Activated T-helper 17 cell treated with anti-CD3 and anti-CD28 coated beads, Interleukin-2, amount 50 U/mL, for 72 hours (primary cell): Measurements from ENCODE around the gene ZFP36L1. TPM values are rescaled to one million over a fixed set of nuclear protein-coding genes. Genes with fewer than 3 reads are reported as not detected.

Experiments
- ATAC-seq: fragments of 150-1000 bp; cut with Tn5 transposase; replicated peaks from 2 replicates; pipeline ENCODE4 v1.10.0; 2021; ENCODE audit warnings: mild to moderate bottlenecking, moderate library complexity
- H3K27ac Mint-ChIP-seq: one replicate; pipeline ENCODE4 v1.8.0; 2022; ENCODE audit warnings: mixed read lengths
- H3K27me3 Mint-ChIP-seq: one replicate; pipeline ENCODE4 v1.8.0; 2022; ENCODE audit warnings: mixed read lengths
- H3K36me3 Mint-ChIP-seq: one replicate; pipeline ENCODE4 v1.8.0; 2022; ENCODE audit warnings: low read depth, mild to moderate bottlenecking, mixed read lengths
- H3K4me1 Mint-ChIP-seq: one replicate; pipeline ENCODE4 v1.8.0; 2022; ENCODE audit warnings: mixed read lengths
- H3K4me3 Mint-ChIP-seq: one replicate; pipeline ENCODE4 v1.8.0; 2022; ENCODE audit warnings: mild to moderate bottlenecking, mixed read lengths
- H3K9me3 Mint-ChIP-seq: one replicate; pipeline ENCODE4 v1.8.0; 2022; ENCODE audit warnings: mixed read lengths
- total RNA-seq, 2 donors: library from RNA; stranded (reverse); gene quantifications; one replicate each; pipeline ENCODE4 v1.2.3, GENCODE V29; 2022

Gene ZFP36L1
- total RNA-seq, 2 donors from 2014 or later = 57.7 to 146 TPM

- peak; percentile 51 for ATAC-seq
- H3K27me3 Mint-ChIP-seq = no peaks in the 10 kb centered on the region
Observed at GRCh38 chr14:68820999-68821683, 28.3 kb upstream of the ZFP36L1 start.

DNA sequence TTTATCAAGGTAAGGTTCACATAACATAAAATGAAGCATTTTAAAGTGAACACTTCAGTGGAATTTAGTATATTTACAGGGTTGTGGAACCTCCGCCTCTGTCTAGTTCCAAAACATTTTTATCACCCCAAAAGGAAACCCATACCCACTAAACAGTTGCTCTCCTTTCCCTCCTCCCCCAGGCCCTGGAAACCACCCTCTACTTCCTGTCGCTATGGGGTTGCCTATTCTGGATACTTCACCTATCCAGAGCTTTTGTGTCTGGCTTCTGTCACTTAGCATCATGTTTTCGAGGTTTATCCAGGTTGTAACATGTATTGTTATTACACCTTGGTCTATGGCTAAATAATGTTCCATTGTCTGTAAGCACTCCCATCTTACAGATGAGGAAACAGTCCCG, 27.7 kb upstream of the ZFP36L1 start:
- no peak for ATAC-seq
- Mint-ChIP-seq H3K27ac (peak overlapping the region; percentile 83), H3K4me3 (peak overlapping the region; percentile 69), H3K36me3 (no peaks in the 10 kb centered on the region), H3K9me3 (no peaks in the 10 kb centered on the region), H3K27me3 (no peaks in the 10 kb centered on the region), H3K4me1 (peaks cover 27% of the 10 kb centered on the region)

More at GRCh38 chr14:68820999-68821683, 28.3 kb upstream of the ZFP36L1 start:
- Mint-ChIP-seq H3K36me3 (no peaks in the 10 kb centered on the region), H3K4me1 (peaks cover 25% of the 10 kb centered on the region), H3K27ac (peak overlapping the region; percentile 83), H3K9me3 (no peaks in the 10 kb centered on the region), H3K4me3 (peak overlapping the region; percentile 69)

DNA sequence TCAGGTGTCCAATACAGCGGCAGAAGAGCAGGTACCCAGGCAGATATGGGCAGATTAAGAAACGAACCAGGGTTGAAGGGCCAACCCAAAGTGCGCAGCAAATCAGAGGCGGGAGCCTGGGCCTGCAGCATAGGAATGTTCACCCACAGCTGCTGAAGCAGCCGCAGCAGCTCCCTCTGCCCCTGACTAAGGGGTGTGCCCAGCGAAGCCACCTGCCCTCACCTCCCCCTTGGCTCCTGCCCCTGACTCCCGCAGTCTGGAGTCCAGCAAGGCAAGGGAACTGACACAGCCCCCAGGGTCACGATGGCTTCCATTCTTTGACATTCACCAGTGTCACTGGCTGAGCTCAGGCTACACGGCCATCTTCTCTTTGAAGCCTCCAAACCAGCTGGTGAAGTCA, 27.3 kb upstream of the ZFP36L1 start:
- Mint-ChIP-seq H3K4me3 (peak overlapping the region; percentile 69), H3K36me3 (no peaks in the 10 kb centered on the region), H3K27ac (peak overlapping the region; percentile 83), H3K27me3 (no peaks in the 10 kb centered on the region), H3K9me3 (no peaks in the 10 kb centered on the region), H3K4me1 (peaks cover 31% of the 10 kb centered on the region)
- ATAC-seq = no peak

DNA sequence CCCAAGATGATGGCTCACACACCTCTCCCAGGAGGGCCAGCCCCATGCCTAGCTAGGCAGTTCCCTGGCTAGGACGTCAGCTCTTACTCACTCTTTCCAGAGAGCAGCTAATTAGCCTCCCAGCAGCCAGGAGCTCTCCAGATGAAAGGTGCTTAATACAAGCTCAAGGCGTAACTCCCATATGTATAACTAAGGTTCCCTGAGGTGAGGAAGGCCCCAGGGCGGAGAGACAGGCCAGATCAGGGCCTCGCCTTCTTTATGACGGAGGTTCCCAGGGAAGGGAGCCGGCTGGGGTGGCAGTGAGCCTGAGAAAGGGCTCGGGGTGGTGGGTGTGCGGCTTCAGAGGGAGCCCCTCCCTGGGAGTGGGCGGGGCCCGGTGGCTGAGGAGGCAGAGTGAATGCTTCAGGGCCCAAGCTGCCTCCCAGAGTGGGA, 26.4 kb upstream of the ZFP36L1 start:
- Mint-ChIP-seq H3K4me3 (peak overlapping the region; percentile 69), H3K27me3 (no peaks in the 10 kb centered on the region), H3K4me1 (peaks cover 37% of the 10 kb centered on the region), H3K36me3 (no peaks in the 10 kb centered on the region), H3K9me3 (no peaks in the 10 kb centered on the region), H3K27ac (peak overlapping the region; percentile 83)
- ATAC-seq = peak; percentile 39

GRCh38 chr14:68817506-68818212, 24.8 kb upstream of the ZFP36L1 start:
- peak overlapping the region; percentile 91 for H3K4me3 Mint-ChIP-seq
- no peak for ATAC-seq
- H3K36me3 Mint-ChIP-seq = no peaks in the 10 kb centered on the region
- no peaks in the 10 kb centered on the region for H3K27me3 Mint-ChIP-seq
- H3K27ac Mint-ChIP-seq = peak overlapping the region; percentile 91
- peaks cover 49% of the 10 kb centered on the region for H3K4me1 Mint-ChIP-seq
- no peaks in the 10 kb centered on the region for H3K9me3 Mint-ChIP-seq

DNA sequence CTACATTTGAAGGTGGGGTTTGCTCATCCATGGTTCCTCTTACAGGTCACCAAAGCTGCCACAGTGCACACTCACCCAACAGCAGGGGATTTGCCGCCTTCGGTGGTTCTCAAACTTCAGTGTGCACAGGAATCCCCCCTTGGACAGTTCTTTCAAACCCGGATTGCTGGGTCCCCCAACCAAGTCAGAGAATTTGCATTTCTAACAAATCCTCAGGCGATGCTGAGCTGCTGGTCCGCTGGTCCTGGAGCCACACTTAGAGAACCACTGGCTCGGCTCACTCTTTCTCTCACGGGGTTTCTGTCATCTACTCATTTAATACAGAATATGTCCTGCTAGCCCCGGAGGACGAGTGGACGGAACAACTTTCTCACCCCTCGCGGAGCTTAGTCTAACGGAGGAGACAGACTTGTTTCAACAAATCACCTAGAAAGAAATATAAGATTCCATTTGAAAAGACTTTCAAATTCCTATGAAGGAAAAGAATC, 24.1 kb upstream of the ZFP36L1 start:
- Mint-ChIP-seq H3K27ac (peak overlapping the region; percentile 91), H3K27me3 (no peaks in the 10 kb centered on the region), H3K4me1 (peaks cover 47% of the 10 kb centered on the region), H3K4me3 (peak overlapping the region; percentile 91), H3K36me3 (no peaks in the 10 kb centered on the region), H3K9me3 (no peaks in the 10 kb centered on the region)
- ATAC-seq = no peak

- H3K27ac Mint-ChIP-seq = peak overlapping the region; percentile 94
- H3K36me3 Mint-ChIP-seq = no peaks in the 10 kb centered on the region
- peak; percentile 69 for ATAC-seq
- peaks cover 43% of the 10 kb centered on the region for H3K4me1 Mint-ChIP-seq
- no peaks in the 10 kb centered on the region for H3K27me3 Mint-ChIP-seq
- H3K9me3 Mint-ChIP-seq = no peaks in the 10 kb centered on the region
- H3K4me3 Mint-ChIP-seq = peak overlapping the region; percentile 91
Observed at GRCh38 chr14:68816183-68816942, 23.5 kb upstream of the ZFP36L1 start.

DNA sequence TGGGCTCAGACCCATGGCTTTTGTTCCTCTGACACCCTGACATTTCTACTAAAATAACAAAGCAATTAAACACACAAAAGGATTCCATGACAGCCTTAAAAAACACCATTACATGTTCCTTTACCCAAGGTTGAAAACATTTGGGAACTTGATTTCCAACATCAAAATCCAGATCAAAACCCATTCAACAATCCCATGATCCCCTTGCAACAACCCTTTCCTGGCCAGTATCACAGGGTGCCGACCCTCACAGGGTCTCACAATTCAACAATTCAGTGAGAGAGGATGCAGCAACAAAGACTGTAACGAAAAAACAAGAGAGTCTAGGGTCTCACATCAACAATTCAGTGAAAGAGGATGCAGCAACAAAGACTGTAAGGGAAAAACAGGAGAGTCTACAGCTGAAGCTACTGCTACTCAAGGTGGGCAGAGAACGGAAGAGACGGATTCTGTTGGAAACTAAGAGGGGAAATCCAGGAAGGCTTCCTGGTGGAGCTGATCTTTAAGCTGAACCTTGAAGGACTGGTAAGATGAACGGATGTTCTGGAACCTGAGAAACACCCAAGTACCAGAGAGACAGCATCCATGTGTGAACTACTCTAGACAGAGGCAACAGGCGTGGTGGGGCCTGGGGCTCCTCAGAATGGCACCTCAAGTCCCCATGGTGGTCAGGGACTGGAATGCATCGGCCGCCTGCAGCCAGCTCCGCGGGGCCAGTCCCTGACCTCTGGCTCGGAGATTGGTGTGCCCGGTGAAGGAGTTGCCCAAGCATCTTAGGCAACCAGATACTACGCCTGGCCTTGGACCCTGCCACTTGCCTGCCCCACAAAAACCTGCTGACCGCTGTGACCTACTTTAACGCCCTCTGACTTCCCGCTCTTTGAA, 22.7 kb upstream of the ZFP36L1 start:
- Mint-ChIP-seq H3K36me3 (no peaks in the 10 kb centered on the region), H3K4me3 (peak overlapping the region; percentile 91), H3K9me3 (no peaks in the 10 kb centered on the region), H3K27me3 (no peaks in the 10 kb centered on the region), H3K4me1 (peaks cover 40% of the 10 kb centered on the region), H3K27ac (peak overlapping the region; percentile 94)
- ATAC-seq = peak; percentile 11

DNA sequence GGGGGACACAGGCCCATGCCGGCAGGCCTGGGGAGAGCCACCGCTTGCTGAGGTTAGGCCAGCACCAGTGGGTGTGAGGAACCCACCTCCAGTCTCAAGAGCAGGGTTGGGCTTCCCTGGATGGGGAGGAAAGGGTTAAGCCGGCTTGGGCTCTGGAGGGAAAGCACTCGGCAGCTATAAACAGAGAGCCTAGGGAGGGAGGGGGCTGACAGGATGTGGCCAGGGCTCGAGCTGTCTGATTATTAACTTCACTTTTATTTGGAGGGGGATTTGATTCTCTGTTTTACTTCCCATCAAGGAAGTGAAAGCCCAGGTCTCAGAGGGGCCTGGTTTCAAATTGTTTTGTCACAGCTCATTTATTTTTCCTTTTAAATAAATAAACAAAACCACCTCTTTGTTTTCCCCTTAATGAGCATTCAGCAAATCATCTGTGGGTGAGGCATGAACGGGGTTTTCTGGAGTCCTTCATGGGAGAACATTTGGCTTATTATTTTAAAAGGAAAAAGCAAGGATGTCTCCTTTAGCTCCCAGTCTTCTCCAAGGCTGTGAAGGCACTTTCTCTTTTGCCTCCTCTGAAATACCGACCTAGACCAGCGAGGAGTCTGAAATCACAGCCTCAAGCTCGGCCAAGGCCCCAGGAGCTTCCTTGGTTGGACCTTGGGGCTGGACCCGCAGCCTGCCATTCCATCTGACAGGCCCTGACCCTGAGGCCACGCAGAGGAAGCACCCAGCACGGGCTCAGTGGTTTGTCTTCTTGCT, 21.9 kb upstream of the ZFP36L1 start:
- ATAC-seq = no peak
- peak overlapping the region; percentile 91 for H3K4me3 Mint-ChIP-seq
- no peaks in the 10 kb centered on the region for H3K27me3 Mint-ChIP-seq
- no peaks in the 10 kb centered on the region for H3K9me3 Mint-ChIP-seq
- peaks cover 32% of the 10 kb centered on the region for H3K4me1 Mint-ChIP-seq
- no peaks in the 10 kb centered on the region for H3K36me3 Mint-ChIP-seq
- peak overlapping the region; percentile 94 for H3K27ac Mint-ChIP-seq

GRCh38 chr14:68814238-68814538, 21.3 kb upstream of the ZFP36L1 start:
- H3K4me3 Mint-ChIP-seq = peak overlapping the region; percentile 91
- no peak for ATAC-seq
- H3K9me3 Mint-ChIP-seq = no peaks in the 10 kb centered on the region
- H3K36me3 Mint-ChIP-seq = no peaks in the 10 kb centered on the region
- H3K27me3 Mint-ChIP-seq = no peaks in the 10 kb centered on the region
- H3K4me1 Mint-ChIP-seq = peaks cover 27% of the 10 kb centered on the region
- peak overlapping the region; percentile 94 for H3K27ac Mint-ChIP-seq

GRCh38 chr14:68813318-68813838, 20.5 kb upstream of the ZFP36L1 start:
- no peaks in the 10 kb centered on the region for H3K36me3 Mint-ChIP-seq
- no peaks in the 10 kb centered on the region for H3K9me3 Mint-ChIP-seq
- peak overlapping the region; percentile 91 for H3K4me3 Mint-ChIP-seq
- H3K27ac Mint-ChIP-seq = peak overlapping the region; percentile 94
- peaks cover 24% of the 10 kb centered on the region for H3K4me1 Mint-ChIP-seq
- no peaks in the 10 kb centered on the region for H3K27me3 Mint-ChIP-seq
- ATAC-seq = no peak

GRCh38 chr14:68811171-68811570, 18.3 kb upstream of the ZFP36L1 start:
- H3K27me3 Mint-ChIP-seq = no peaks in the 10 kb centered on the region
- H3K4me1 Mint-ChIP-seq = peaks cover 34% of the 10 kb centered on the region
- no peak for ATAC-seq
- no peak overlapping the region for H3K27ac Mint-ChIP-seq
- H3K36me3 Mint-ChIP-seq = no peaks in the 10 kb centered on the region
- H3K9me3 Mint-ChIP-seq = no peaks in the 10 kb centered on the region
- H3K4me3 Mint-ChIP-seq = no peak overlapping the region
